Gastroesophageal sphincter (tissue), 3 donors: Measurements from ENCODE around the gene SERPINE1.

ENCODE experiments used
- CTCF ChIP-seq, 4 experiments: fragments of 200-600 bp in 2 of 4; fragments of 450-650 bp in 2 of 4; sonication (generic) in 1 of 4; IDR thresholded peaks; one replicate each; pipeline ENCODE4 v1.5.1; 2017 to 2019; ENCODE audit warnings: antibody characterized with exemption in 4 of 4, mild to moderate bottlenecking in 2 of 4, moderate library complexity in 2 of 4
- EP300 ChIP-seq: sonication (generic); formaldehyde crosslinking; IDR thresholded peaks from one replicate; pipeline ENCODE4 v1.6.1; 2017; ENCODE audit warnings: antibody characterized with exemption, mild to moderate bottlenecking
- POLR2A ChIP-seq, 2 donors: fragments of 450-650 bp; IDR thresholded peaks; one replicate each; pipeline ENCODE4 v1.6.1; 2017; ENCODE audit warnings: antibody characterized with exemption in 2 of 2, mild to moderate bottlenecking in 2 of 2, moderate library complexity in 1 of 2
- POLR2AphosphoS5 ChIP-seq: sonication (generic); formaldehyde crosslinking; IDR thresholded peaks from one replicate; pipeline ENCODE4 v1.6.1; 2017; ENCODE audit warnings: antibody characterized with exemption

DNA sequence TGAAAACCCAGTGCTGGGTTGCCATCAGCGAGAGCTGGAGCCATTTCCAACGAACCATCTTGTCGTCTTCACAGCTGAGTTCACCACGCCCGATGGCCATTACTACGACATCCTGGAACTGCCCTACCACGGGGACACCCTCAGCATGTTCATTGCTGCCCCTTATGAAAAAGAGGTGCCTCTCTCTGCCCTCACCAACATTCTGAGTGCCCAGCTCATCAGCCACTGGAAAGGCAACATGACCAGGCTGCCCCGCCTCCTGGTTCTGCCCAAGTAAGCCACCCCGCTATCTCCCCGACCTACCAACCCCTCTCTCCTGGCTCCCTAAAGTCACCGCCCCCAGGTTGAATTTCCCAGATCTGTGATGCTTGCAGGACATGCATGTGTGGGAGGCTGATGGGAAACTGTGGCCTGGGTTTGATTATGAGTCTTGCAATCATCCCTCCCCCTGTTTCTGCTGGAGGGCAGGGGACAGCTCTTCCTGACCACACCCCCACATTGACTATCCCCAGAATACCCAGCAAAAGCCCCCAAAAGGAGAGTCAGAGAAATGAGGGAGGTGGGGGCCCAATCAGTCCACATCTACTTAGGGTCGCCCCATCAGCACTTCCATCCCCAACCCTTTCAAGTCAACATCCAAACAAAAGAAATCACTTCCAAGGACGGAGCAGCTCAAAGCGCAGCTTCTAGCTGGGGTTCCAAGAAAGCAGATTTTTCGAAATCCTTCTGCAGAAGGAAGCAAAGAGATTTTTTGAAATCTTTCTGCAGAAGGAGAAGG, 6.9 kb downstream of the SERPINE1 start:
- TF ChIP-seq CTCF (IDR thresholded peaks at IDR 0.05) (no peak), EP300 (no peak), POLR2AphosphoS5 (no peak), POLR2A (IDR thresholded peaks at IDR 0.05) (no peak)
